ENCODE results near the gene MACROD2.

Gene MACROD2

DNA sequence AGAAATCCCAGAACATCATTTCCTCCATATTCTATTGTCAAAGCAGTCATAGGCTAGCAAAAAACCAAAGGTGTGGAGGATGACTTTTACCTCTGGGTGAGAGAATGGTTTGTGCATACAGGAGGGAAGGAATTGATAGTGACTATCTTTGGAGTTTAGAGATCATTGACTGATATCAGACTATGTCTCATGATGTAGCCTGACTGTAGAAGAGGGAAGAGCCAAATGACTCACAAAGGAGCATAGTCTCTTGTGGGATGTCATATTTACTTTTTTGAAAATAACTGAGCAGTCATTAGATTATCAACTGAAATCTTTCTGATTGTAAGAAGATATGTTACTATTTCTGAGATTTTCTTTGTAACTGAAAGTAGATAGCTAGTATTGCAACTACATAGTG lies 183.6 kb downstream of the MACROD2 start:
- no peak for DNase-seq (ENCODE audit: low spot score)
- TF ChIP-seq, protein P1, sequence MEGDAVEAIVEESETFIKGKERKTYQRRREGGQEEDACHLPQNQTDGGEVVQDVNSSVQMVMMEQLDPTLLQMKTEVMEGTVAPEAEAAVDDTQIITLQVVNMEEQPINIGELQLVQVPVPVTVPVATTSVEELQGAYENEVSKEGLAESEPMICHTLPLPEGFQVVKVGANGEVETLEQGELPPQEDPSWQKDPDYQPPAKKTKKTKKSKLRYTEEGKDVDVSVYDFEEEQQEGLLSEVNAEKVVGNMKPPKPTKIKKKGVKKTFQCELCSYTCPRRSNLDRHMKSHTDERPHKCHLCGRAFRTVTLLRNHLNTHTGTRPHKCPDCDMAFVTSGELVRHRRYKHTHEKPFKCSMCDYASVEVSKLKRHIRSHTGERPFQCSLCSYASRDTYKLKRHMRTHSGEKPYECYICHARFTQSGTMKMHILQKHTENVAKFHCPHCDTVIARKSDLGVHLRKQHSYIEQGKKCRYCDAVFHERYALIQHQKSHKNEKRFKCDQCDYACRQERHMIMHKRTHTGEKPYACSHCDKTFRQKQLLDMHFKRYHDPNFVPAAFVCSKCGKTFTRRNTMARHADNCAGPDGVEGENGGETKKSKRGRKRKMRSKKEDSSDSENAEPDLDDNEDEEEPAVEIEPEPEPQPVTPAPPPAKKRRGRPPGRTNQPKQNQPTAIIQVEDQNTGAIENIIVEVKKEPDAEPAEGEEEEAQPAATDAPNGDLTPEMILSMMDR (IDR thresholded peaks at IDR 0.05; ENCODE audit: extremely low read depth, missing control alignments): no peak

DNA sequence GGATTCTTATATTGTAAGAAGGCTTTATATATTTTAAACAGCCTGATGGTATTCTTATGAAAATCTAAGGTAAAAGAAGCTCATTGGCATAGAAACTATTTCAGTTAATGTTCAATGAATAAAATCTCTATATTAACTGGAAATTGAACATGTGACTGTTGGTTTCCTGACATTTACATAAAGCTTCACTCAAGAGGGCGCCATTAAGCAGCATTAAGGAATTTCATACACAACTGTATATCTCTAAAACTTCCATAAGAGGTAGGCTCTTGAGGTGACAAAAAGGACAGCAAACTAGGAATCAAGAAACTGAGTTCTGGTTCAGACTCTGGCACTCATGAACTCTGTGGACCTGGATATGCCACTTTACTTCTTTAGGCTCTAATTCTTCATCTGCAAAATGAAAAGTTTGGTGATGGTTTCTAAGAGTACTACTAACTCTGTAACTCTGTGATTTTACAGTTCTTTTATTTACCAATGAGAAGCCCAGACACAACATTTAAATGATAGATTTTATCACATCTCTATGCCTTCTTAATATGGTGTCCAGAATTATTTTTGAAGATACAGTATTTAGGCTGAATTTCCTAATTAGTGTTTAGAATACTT lies 194.6 kb downstream of the MACROD2 start:
- TF ChIP-seq, protein P1 (IDR thresholded peaks at IDR 0.05; ENCODE audit: extremely low read depth, missing control alignments): no peak
- no peak for DNase-seq (ENCODE audit: low spot score)

DNA sequence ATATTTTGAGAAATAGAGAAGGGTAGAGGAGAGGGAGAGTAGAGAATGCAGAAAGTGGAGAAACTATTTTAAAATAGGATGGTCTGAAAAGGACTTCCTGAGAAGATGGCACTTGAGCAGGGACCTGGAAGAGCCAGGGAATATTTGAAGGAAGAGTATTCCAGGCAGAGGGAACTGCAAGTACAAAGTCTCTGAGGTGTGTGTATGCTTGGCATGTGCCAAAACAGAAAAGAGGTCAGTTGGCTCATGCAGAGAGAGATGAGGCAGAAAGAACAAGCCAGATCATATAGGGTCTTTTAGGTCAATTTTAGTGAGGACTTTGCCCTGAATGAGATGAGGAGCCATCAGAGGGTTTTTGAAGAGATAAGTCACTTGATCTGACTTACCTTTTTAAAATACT lies 196.2 kb downstream of the MACROD2 start:
- DNase-seq (ENCODE audit: low spot score): no peak
- TF ChIP-seq, protein P1 (IDR thresholded peaks at IDR 0.05; ENCODE audit: extremely low read depth, missing control alignments): no peak

DNA sequence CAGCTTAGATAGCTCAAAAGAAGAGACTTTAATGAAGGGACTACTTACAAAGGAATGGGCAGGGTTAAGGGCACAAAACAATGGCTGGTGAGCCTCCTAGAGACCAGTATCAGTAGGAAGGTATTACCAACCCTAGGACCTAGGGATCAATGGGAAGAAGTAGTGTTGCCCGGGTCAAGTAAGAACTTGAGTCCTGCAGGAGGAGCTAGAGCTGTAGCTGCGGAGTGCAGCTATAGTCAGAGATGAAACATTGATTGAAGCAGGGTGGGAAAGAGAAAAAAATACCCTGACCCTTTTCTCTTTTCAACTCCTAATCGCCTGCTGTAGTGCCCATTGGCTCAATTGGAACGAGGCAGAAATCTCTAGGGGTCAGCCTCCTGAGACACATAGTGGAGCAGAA lies 198.1 kb downstream of the MACROD2 start:
- TF ChIP-seq, protein P1 (IDR thresholded peaks at IDR 0.05; ENCODE audit: extremely low read depth, missing control alignments): no peak
- DNase-seq (ENCODE audit: low spot score): no peak

DNA sequence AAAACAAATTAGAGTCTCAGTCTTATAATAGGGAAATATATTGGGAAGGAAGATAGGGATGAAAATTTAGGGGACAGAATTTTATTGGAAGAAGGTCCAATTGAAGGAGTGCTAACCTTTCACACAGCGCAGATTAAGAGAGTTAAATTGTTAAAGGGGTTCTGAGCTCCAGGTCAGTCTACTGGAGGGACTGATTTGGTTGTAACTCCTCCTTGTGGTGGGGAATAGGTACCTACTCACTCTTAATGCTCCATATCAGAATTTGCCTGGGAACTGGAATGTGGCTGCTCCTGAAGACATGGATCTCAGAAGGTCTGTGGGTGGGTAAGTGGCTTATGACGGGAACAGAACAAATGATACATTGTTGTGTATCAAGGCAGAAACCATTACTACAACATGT lies 198.6 kb downstream of the MACROD2 start:
- no peak for DNase-seq (ENCODE audit: low spot score)
- TF ChIP-seq, protein P1 (IDR thresholded peaks at IDR 0.05; ENCODE audit: extremely low read depth, missing control alignments): no peak

DNA sequence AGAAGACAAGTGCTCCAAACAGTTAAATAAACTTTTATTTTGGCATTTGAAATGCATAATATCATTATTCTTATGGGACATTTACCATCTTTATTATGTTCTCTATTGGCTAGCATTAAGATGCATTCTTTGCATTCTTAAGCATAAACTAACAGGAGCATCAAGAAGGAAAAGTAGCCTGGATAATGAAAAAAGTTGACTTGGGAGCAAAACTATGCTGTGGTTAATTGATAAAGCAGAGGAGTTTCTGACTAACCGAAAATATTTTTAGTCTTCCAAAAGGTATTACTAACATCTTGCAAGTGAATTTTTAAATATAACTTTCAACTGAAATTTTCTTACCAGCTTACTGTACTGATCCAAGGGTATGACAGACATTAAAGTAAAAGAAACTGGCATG lies 201.8 kb downstream of the MACROD2 start:
- no peak for DNase-seq (ENCODE audit: low spot score)
- TF ChIP-seq, protein P1 (IDR thresholded peaks at IDR 0.05; ENCODE audit: extremely low read depth, missing control alignments): no peak

DNA sequence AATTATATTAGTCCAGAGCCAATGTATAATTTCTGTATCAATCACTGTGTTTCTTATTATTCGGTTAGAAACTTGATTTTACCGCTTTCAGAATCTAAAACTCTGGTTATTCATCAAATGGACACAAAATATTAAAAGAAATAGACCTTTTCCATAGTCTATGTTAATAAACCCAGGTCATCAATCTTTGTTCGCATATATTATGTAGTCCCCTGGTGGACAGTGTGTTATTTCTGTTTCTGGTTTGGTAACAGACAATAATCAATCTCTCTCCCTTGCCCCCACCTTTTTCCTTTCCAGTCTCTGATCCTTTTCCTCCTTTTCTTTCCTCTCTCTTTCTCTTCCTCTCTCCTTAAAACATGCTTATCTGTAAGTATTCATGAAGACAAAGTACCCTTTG lies 203.1 kb downstream of the MACROD2 start:
- no peak for DNase-seq (ENCODE audit: low spot score)
- TF ChIP-seq, protein P1 (IDR thresholded peaks at IDR 0.05; ENCODE audit: extremely low read depth, missing control alignments): no peak
